GM19351 (cell line): ENCODE measurements around the gene PCDHAC1.
"Not testable (repeated sequence)": the region's sequence is repeated elsewhere in the genome, so short reads cannot be mapped to it uniquely, and the experiment has no call there.

Experiments
- ATAC-seq: cut with Tn5 transposase; IDR thresholded peaks from one replicate; pipeline ENCODE4 v1.9.1; 2021; ENCODE audit warnings: mild to moderate bottlenecking, moderate library complexity; ENCODE audit not compliant: unreplicated experiment

Gene PCDHAC1

GRCh38 chr5:140925806-140926442 is at the start of gene PCDHAC1:
Gene PCDHAC1 (plus strand): TSS chr5:140926299. CDS start chr5:140926893, 594 bp downstream.
- ATAC-seq: no peak

GRCh38 chr5:140876541-140877261 is 49.4 kb upstream of the PCDHAC1 start:
- ATAC-seq: not testable (repeated sequence)

- no peak for ATAC-seq
Measured at GRCh38 chr5:140877262-140877581, 48.9 kb upstream of the PCDHAC1 start.

- ATAC-seq: no peak
Measured at GRCh38 chr5:140881889-140882590, 44.1 kb upstream of the PCDHAC1 start, which contains the start of gene PCDHA13. Gene PCDHA13 (plus strand): TSS chr5:140882124. CDS start chr5:140882269, 145 bp downstream.

- ATAC-seq: no peak
Measured at GRCh38 chr5:140882591-140882899, 43.6 kb upstream of the PCDHAC1 start.

GRCh38 chr5:140883373-140883772 is 42.7 kb upstream of the PCDHAC1 start:
- no peak for ATAC-seq

GRCh38 chr5:140883927-140884697 is 42.0 kb upstream of the PCDHAC1 start:
- no peak for ATAC-seq

GRCh38 chr5:140916325-140916724 is 9.8 kb upstream of the PCDHAC1 start:
- no peak for ATAC-seq

- no peak for ATAC-seq
Measured at GRCh38 chr5:140923601-140924000, 2.5 kb upstream of the PCDHAC1 start.

GRCh38 chr5:140926443-140927227 is 536 bp downstream of the PCDHAC1 start:
- ATAC-seq: no peak

GRCh38 chr5:140927228-140927573 is 1.1 kb downstream of the PCDHAC1 start:
- ATAC-seq: no peak

- no peak for ATAC-seq
Measured at GRCh38 chr5:140934964-140935606, 9.0 kb downstream of the PCDHAC1 start.

GRCh38 chr5:140946578-140946977 is 20.5 kb downstream of the PCDHAC1 start:
- ATAC-seq: no peak

- no peak for ATAC-seq
Measured at GRCh38 chr5:140951636-140952035, 25.5 kb downstream of the PCDHAC1 start.

GRCh38 chr5:140953234-140953633 is 27.1 kb downstream of the PCDHAC1 start:
- no peak for ATAC-seq

- ATAC-seq: no peak
Measured at GRCh38 chr5:140962190-140962589, 36.1 kb downstream of the PCDHAC1 start.

GRCh38 chr5:140964356-140964755 is 38.3 kb downstream of the PCDHAC1 start:
- no peak for ATAC-seq

- no peak for ATAC-seq
Measured at GRCh38 chr5:140965905-140966292, 39.8 kb downstream of the PCDHAC1 start.

- no peak for ATAC-seq
Measured at GRCh38 chr5:140966293-140967225, 40.5 kb downstream of the PCDHAC1 start, which contains the start of gene PCDHAC2. Gene PCDHAC2 (plus strand): TSS chr5:140966476. CDS start chr5:140966767, 291 bp downstream.
